K562 (cell line): ENCODE data around the gene EFNB3. TPM values are rescaled to one million over a fixed set of nuclear protein-coding genes. Genes with fewer than 3 reads are reported as not detected.

Experiments
- HMGN3 ChIP-seq: IDR thresholded peaks from 2 replicates; pipeline ENCODE4 v1.6.1; 2011; ENCODE audit warnings: borderline replicate concordance, low read depth, mild to moderate bottlenecking, mixed read lengths, low read length; ENCODE audit not compliant: insufficient read length; ENCODE audit errors: extremely low read depth
- MBD2 ChIP-seq: sonication (generic); IDR thresholded peaks from 2 replicates; pipeline ENCODE4 v1.6.1; 2016; ENCODE audit warnings: low read depth, borderline replicate concordance
- MYBL2 ChIP-seq, 2 experiments: fragments of 450-650 bp in 1 of 2; sonication (generic) in 1 of 2; formaldehyde crosslinking in 1 of 2; IDR thresholded peaks; 2 replicates each; pipeline versions ENCODE4 v1.6.1 to v1.8.1; 2017 to 2022; ENCODE audit warnings: borderline replicate concordance in 1 of 2, inconsistent platforms in 1 of 2, low read depth in 1 of 2, mild to moderate bottlenecking in 1 of 2, missing genetic modification reagents in 1 of 2, moderate library complexity in 1 of 2
- NR2C1 ChIP-seq, 2 experiments: fragments of 450-650 bp; IDR thresholded peaks; 2 replicates each; pipeline ENCODE4 v1.6.1; 2017; ENCODE audit warnings: mild to moderate bottlenecking in 2 of 2, antibody characterized with exemption in 1 of 2, inconsistent platforms in 1 of 2, missing compliant biosample characterization in 1 of 2, missing genetic modification characterization in 1 of 2
- POU5F1 ChIP-seq: fragments of 150-350 bp; IDR thresholded peaks from 2 replicates; pipeline ENCODE4 v1.6.1; 2014; ENCODE audit warnings: borderline replicate concordance, low read length, low read depth, mild to moderate bottlenecking; ENCODE audit not compliant: partially characterized antibody
- RFX1 ChIP-seq: fragments of 450-650 bp; IDR thresholded peaks from 2 replicates; pipeline ENCODE4 v1.6.1; 2016; ENCODE audit warnings: mild to moderate bottlenecking, moderate library complexity
- RHOXF2B ChIP-seq: fragments of 250-450 bp; sonication (Bioruptor Pico); conservative IDR thresholded peaks from 2 replicates; pipeline ENCODE4 v1.5.1; 2021
- SP1 ChIP-seq: sonication (generic); formaldehyde crosslinking; IDR thresholded peaks from 2 replicates; pipeline ENCODE4 v1.8.1; 2022; ENCODE audit warnings: mild to moderate bottlenecking, missing genetic modification reagents
- YBX1 ChIP-seq: fragments of 450-650 bp; IDR thresholded peaks from 2 replicates; pipeline ENCODE4 v1.7.1; 2016; ENCODE audit warnings: mild to moderate bottlenecking
- ZNF311 ChIP-seq: fragments of 250-450 bp; sonication (Bioruptor Pico); IDR thresholded peaks from 2 replicates; pipeline ENCODE4 v1.4.0; 2020; ENCODE audit warnings: mild to moderate bottlenecking, moderate library complexity
- polyA plus RNA-seq, 8 experiments: library from polyadenylated mRNA; depleted of rRNA in 4 of 8; stranded (reverse) in 5 of 8; unstranded in 3 of 8; fragments of >200 nt; fragmentation: Nextera tagmentation in 2 of 8; fragmentation: Illumina TruSeq in 1 of 8; extraction: Ambion mirVana in 2 of 8; extraction: Trizol in 1 of 8; gene quantifications; 2 replicates each; pipeline versions ENCODE4 v1.2.1 to v1.2.3, GENCODE V29; 2011 to 2014; ENCODE audit warnings: inconsistent platforms in 1 of 8, missing spikeins in 1 of 8
- total RNA-seq, 7 experiments: library from RNA; depleted of rRNA in 6 of 7; stranded (reverse); fragments of >200 nt in 6 of 7; fragmentation: Illumina TruSeq in 2 of 7; extraction: Trizol in 2 of 7; gene quantifications; 2 replicates each; pipeline versions ENCODE4 v1.2.1 to v1.2.3, GENCODE V29; 2011 to 2021; ENCODE audit warnings: low replicate concordance in 1 of 7
- TF ChIP-seq, protein P1 (sequence below): fragments of 450-650 bp; IDR thresholded peaks from 2 replicates; pipeline ENCODE4 v1.6.1; 2017; ENCODE audit warnings: antibody characterized with exemption, mild to moderate bottlenecking
- TF ChIP-seq, protein P2 (sequence below): fragments of 250-450 bp; sonication (Bioruptor Pico); IDR thresholded peaks from 2 replicates; pipeline ENCODE4 v1.4.0; 2020; ENCODE audit warnings: mild to moderate bottlenecking
- TF ChIP-seq, protein P3 (sequence below): sonication (generic); formaldehyde crosslinking; IDR thresholded peaks from 2 replicates; pipeline ENCODE4 v1.9.0; 2022; ENCODE audit warnings: mild to moderate bottlenecking, missing genetic modification reagents
- TF ChIP-seq, protein P4 (sequence below): IDR thresholded peaks from 2 replicates; pipeline ENCODE4 v1.6.1; 2014; ENCODE audit warnings: antibody characterized with exemption
- TF ChIP-seq, protein P5 (sequence below): fragments of 250-450 bp; sonication (Bioruptor Pico); IDR thresholded peaks from 2 replicates; pipeline ENCODE4 v1.6.1; 2021; ENCODE audit warnings: mild to moderate bottlenecking

Gene EFNB3
- total and polyA plus RNA-seq, 9 of the 15 experiments (the other 6 are each of a cell fraction or from before 2014, with no cell fraction given), result not detected

DNA sequence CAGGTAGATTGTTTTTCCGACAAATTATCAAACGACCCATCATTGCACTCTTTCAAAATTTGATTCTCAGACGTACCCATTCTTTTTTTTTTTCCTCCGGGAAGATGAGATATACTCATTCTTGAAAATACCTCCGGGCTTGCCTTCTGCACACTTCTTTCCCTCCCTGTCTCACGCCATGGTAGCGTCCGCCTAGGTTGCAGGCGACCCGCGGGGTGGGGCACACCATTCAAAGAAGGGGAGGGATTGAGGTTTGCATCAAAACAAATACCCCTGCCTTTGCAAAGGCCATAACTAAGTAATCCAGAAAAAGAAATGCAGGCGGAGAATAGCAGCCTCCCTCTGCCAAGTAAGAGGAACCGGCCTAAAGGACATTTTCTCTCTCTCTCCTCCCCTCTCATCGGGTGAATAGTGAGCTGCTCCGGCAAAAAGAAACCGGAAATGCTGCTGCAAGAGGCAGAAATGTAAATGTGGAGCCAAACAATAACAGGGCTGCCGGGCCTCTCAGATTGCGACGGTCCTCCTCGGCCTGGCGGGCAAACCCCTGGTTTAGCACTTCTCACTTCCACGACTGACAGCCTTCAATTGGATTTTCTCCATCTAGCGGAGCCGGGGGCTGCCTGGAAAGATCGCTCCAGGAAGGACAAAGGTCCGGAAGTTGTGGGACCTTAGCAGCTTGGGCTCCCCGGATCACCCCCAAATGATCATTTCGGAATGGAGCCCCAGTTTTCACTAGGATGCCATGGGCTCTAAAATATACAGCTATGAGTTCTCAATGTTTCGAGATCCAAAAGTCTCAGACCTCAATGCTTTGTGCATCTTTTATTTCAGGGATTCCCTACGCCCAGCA lies 18.6 kb upstream of the EFNB3 start (continued):
- TF ChIP-seq, protein P1, sequence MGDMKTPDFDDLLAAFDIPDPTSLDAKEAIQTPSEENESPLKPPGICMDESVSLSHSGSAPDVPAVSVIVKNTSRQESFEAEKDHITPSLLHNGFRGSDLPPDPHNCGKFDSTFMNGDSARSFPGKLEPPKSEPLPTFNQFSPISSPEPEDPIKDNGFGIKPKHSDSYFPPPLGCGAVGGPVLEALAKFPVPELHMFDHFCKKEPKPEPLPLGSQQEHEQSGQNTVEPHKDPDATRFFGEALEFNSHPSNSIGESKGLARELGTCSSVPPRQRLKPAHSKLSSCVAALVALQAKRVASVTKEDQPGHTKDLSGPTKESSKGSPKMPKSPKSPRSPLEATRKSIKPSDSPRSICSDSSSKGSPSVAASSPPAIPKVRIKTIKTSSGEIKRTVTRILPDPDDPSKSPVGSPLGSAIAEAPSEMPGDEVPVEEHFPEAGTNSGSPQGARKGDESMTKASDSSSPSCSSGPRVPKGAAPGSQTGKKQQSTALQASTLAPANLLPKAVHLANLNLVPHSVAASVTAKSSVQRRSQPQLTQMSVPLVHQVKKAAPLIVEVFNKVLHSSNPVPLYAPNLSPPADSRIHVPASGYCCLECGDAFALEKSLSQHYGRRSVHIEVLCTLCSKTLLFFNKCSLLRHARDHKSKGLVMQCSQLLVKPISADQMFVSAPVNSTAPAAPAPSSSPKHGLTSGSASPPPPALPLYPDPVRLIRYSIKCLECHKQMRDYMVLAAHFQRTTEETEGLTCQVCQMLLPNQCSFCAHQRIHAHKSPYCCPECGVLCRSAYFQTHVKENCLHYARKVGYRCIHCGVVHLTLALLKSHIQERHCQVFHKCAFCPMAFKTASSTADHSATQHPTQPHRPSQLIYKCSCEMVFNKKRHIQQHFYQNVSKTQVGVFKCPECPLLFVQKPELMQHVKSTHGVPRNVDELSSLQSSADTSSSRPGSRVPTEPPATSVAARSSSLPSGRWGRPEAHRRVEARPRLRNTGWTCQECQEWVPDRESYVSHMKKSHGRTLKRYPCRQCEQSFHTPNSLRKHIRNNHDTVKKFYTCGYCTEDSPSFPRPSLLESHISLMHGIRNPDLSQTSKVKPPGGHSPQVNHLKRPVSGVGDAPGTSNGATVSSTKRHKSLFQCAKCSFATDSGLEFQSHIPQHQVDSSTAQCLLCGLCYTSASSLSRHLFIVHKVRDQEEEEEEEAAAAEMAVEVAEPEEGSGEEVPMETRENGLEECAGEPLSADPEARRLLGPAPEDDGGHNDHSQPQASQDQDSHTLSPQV, result no peak
- TF ChIP-seq, protein P2, sequence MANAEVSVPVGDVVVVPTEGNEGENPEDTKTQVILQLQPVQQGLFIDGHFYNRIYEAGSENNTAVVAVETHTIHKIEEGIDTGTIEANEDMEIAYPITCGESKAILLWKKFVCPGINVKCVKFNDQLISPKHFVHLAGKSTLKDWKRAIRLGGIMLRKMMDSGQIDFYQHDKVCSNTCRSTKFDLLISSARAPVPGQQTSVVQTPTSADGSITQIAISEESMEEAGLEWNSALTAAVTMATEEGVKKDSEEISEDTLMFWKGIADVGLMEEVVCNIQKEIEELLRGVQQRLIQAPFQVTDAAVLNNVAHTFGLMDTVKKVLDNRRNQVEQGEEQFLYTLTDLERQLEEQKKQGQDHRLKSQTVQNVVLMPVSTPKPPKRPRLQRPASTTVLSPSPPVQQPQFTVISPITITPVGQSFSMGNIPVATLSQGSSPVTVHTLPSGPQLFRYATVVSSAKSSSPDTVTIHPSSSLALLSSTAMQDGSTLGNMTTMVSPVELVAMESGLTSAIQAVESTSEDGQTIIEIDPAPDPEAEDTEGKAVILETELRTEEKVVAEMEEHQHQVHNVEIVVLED (CRISPR knock-in tag), result no peak
- TF ChIP-seq POU5F1, result no peak
- TF ChIP-seq, protein P3, sequence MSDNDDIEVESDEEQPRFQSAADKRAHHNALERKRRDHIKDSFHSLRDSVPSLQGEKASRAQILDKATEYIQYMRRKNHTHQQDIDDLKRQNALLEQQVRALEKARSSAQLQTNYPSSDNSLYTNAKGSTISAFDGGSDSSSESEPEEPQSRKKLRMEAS (CRISPR knock-in tag), result no peak
- TF ChIP-seq RHOXF2B (CRISPR knock-in tag), result no peak
- TF ChIP-seq, protein P4, sequence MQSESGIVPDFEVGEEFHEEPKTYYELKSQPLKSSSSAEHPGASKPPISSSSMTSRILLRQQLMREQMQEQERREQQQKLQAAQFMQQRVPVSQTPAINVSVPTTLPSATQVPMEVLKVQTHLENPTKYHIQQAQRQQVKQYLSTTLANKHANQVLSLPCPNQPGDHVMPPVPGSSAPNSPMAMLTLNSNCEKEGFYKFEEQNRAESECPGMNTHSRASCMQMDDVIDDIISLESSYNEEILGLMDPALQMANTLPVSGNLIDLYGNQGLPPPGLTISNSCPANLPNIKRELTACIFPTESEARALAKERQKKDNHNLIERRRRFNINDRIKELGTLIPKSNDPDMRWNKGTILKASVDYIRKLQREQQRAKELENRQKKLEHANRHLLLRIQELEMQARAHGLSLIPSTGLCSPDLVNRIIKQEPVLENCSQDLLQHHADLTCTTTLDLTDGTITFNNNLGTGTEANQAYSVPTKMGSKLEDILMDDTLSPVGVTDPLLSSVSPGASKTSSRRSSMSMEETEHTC, result no peak
- TF ChIP-seq MYBL2 (IDR thresholded peaks at IDR 0.05; ENCODE audit: low read depth), result no peak
- TF ChIP-seq MYBL2 (CRISPR knock-in tag; IDR thresholded peaks at IDR 0.05; ENCODE audit: borderline replicate concordance), result no peak
- peak; percentile 95 for TF ChIP-seq MBD2
- no peak for TF ChIP-seq YBX1
- TF ChIP-seq ZNF311, result no peak
- TF ChIP-seq, protein P5, sequence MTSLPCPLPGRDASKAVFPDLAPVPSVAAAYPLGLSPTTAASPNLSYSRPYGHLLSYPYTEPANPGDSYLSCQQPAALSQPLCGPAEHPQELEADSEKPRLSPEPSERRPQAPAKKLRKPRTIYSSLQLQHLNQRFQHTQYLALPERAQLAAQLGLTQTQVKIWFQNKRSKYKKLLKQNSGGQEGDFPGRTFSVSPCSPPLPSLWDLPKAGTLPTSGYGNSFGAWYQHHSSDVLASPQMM (CRISPR knock-in tag), result no peak
- TF ChIP-seq HMGN3, result no peak
- no peak; the same call in 1 of the 2 replicates for TF ChIP-seq RFX1
- no peak for TF ChIP-seq SP1 (CRISPR knock-in tag)
- TF ChIP-seq NR2C1 (IDR thresholded peaks at IDR 0.05), result no peak
- no peak for TF ChIP-seq NR2C1 (tag; IDR thresholded peaks at IDR 0.05)
